ENCODE measurements around the gene KRT79.

KRT79 gene

DNA sequence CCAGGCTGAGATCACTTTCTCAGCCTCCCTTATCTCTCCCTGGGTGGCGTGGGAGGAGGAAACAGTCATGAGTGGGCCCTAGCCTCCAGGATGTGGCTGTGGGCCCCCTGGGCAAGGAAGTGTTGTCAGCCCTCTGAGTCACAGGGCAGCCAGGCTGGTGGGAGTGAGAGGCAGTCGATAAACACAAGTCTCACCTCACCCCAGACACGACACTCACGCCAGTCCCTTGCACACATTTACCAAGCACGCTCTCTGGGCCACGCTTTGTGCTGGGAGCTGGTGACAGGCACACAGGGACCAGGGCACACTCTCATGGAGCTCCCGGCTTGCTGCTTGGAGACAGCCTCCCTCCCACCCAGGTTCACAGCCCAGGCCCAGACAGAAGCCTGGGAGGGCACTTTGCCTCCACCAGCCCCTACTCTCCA, 1.9 kb upstream of the KRT79 start:
- no peak for DNase-seq

DNA sequence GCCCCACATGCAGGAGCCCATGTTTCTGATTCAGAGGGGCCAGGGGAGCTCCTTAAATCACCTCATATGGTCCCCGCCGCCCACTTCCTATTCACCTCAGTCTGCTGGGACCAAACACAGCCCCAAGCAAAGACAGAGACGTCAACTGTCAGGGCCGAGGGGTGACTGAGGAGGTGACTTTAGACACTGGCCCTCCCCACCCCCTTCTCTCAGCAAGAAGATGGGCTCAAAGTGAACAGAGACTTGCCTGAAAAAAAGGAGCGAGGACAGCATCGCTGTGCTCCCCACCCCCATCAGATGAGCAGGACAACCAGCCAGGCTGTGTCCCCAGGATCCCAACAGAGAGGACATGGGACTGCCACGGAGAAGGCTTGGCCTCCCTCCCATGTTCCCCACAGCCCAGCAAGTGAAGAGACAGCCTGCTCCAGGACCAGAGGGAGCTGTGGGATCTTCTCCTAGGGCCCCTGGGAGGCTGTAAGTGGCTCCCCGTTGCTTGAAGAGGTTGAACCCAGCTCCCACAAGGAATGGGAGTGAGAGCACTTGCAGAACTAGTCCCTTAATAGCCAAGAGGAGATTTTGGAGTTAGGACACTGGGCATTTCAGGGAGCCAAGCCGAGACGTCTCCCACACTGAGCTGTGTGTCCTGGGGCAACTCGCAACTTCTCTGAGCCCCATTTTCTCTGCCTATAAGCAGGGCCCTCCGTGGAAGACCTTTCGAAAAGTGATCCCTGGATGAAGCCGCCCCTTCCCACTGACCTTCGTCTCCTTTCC, 1.3 kb upstream of the KRT79 start:
- no peak for DNase-seq

DNA sequence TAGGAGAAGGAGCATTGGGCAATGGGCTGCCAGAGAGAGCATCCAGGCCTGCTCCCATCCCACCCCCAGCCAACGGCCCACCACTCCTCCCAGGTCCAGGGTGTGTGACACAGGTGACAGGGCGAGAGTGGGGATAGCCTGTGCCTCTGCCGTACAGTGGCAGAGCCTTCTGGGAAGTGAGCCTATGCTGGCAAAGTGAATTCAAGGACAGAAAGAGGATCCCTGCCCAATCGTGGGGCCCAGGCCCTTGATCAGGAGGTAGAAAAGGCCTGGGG, 553 bp upstream of the KRT79 start:
- no peak for DNase-seq

DNA sequence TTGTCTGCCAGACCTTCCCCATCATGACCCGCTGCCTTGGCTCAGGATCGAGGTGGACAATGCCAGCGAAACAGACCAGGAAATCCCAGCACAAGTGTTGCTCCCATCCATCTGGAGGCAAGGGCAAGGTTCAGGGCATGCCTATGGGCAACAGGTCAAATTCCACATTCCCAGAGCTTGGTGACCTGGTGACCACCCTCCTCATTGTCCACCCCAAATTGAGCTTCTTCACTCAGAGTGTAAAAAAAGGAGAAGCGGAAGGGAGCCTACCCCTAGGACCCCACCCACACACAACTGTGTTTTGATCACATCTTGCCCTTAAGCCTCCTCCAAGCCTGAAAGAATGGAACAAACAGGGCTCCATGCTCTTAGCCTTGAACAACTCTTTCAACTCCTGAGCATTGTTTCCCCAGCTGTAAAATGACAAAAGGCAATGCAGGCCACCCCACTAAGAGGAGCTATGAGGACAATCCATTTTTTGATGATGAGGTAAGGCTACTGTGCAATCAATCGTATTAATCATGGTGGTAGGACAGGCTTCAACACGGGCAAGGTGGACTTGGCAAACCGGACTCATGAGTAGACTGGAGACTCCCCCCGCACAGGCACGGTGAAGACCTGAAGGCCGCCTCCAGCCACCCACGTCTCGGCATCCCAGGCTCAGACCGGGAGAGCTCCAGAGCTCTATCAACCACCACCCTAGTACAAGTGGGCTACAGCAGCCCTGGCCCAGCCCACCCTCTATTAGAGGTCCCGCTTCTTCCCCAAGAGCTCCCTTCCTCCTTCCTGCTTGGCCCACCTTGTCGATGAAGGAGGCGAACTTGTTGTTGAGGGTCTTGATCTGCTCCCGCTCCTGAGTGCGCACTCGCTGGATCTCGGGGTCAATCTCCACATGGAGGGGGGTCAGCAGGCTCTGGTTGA, 866 bp downstream of the KRT79 start:
- DNase-seq = no peak

DNA sequence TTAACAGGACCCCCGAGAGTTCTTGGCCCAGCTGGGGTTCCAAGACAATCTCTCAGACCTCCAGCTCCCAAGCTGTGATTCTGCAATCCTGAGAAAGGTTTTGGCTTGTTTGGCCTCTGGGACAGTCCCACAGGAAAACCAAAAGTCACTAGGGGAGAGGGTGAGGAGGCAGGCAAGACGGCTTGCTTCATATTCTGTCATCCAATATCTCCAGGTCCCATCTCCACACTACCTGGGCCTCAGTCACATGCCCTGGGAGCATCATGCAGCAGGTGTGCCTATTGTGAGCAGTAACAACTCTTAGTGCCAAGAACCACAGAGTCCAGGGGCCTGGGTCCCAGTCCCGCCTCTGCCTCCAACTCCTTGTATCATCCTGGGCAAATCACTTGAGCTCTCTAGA, 1.7 kb downstream of the KRT79 start:
- no peak for DNase-seq

DNA sequence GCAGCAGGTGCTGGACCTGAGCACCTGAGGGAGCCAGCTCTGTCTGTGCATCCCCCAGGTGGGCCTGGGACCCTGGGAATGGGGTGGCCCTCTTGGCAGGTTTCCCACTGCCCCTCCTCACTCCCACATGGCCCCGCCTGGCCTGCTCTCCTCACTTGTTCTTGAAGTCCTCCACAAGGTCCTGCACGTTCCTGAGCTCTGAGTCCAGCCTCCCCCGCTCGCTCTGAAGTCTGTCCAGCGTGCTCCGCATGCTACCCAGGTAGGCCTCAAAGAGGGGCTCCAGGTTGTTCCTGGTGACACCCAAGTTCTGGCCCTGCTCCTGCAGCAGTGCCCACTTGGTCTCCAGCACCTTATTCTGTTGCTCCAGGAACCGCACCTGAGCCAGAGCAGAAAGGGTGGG, 2.9 kb downstream of the KRT79 start:
- DNase-seq = no peak

DNA sequence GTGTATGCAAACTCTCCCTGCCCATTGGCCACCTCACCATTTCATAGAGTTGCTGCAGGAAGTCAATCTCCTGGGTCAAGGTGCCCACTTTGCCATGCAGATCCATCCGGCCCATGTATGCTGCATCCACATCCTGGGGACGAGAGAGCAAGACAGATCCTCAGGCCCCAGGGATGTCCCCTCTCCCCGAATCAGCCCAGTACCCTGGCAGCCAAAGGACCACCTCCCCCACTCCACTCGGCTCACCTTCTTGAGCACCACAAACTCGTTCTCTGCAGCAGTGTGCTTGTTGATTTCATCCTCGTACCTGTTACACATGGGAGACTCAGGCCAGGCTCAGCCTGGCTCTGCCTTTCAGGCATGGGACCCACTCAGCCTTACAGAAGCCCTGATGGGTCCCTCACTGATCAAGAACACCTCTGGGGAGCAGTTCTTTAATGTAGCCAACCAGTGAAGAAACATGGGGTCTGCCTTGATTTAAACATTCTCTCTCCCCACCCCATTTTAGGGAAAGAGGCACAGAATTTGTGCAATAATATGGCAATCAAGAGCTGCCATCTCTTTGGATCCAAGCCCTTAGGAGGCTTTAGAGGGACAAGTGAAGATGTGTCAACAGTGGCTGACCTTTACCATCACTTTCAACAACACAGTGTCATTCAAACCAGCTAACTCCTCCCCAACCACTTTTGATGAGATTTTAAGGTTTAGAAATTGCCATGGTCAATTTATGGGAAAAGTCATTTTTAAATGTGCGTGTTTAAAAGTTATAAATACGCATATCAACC, 3.9 kb downstream of the KRT79 start:
- no peak for DNase-seq

DNA sequence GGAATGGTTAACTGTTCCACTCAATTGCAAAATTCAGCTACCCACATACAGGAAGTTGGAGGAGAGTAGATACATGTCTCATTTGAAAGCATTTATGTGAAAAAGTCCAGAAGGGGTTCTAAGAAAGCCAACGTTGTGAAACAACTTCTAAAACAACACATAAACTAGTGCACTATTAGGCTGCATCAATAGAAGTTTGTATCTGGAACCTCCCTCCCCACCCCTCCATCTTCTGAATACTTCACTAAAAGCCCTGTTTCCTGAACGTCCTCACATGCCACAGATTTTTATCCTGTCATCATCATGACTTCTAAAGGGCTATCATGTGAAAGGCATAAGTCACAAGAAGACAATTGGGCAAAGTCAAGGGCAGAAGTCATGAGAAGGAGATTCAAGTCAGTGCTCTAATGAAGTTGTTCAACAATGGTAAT, 5.5 kb downstream of the KRT79 start:
- no peak for DNase-seq

DNA sequence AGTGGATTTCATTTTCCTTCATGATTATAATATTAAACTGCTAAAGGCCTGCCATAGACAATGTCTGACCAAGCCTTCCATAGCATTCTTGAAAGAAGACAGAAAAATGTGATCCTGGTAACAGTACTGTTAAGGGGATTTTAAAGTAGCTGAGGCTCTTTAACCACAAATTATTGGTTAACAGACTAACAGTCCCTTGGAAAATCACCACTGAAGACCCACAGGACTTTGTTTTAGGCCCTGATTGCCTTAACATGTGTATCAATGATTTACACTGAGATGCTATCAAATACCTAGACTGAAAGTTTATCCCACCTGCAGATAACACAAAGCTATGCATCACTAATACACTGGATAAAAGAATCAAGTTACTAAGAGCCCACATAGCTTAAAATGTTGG, 6.0 kb downstream of the KRT79 start:
- DNase-seq = no peak

DNA sequence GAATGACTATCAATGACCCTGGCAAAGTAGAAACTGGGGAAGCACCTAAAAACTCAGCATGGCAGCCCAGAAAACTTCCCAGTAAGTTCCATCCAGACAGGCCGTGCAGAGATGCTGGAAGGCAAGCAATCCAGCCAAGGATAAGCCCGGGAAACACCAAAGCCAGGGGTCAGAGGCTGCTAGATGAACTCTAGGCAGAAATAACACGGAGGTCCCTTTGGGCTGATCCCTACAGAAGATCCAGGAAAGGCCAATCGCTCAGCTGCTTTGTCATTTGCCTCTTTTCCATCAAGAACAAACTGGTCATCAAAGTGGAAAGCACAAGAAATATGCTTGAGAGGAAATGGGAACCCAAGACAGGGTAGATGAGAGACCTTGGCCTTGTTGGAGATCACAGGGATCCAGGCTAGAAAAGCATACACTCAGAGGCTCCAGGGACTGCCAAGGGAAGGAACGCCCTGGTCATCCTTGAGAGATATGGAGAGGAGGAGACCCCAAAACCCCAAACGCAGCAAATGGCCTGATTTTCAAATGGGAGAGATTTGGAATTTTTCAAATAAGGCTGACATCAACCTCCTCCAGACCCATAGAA, 6.5 kb downstream of the KRT79 start:
- no peak for DNase-seq

DNA sequence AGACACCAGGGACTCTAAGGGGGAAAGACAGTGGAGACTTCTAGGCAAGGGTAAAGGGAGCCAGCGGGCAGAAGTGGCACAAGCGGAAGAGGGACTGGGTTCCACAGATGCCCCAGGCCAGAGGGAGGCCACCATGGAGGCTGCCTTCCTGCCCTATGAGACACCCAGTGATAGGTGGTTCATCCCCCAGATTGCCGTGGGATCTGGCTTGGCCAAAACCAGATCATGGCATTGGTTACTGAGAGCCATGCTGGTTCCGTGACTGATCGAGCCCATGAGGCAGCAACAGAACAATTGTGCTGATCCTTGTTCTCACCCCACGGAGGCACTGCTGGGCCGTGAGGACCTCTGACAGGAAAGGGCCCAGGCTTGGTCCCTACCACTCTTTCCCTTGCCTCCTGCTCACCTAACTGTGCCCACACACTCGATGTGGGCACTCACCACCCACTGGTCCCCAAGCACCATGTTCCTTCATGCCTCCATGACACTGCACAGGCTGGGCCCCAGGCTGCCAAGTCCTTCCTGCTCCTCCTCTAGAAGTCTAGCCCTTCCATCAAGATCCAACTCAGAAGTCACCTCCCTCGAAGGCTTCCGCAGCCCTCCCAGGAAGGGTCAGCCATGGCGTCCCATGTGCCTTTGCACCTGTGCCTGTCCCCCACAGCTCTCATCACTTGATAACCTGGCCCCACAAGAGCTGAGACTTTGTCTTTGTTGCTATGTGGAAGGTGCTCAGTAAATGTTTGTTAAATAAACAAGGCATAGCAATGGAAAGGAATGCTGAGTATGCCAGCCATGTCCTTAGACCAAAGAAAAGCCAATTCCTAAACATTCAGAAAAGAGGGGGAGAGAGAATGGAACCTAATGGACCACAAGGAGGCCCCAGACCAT, 7.3 kb downstream of the KRT79 start:
- DNase-seq = no peak

DNA sequence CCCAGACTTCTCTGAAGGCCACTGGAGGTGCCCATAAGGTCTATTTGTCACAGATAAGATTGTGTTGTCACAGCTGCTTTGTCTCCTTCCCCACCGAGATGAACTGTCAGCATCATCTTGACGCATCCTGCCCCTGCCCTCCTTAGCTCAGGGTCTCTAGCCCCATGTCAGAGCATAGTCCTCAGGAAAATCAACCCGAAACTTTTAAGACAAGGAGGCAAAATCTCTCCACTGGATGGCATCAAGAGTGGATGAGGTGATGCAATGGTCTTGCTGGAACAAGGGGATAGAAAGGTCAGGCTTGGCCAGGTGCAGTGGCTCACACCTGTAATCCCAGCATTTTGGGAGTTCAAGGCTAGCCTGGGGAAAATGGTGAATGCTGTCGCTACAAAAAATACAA, 8.2 kb downstream of the KRT79 start:
- DNase-seq = no peak

DNA sequence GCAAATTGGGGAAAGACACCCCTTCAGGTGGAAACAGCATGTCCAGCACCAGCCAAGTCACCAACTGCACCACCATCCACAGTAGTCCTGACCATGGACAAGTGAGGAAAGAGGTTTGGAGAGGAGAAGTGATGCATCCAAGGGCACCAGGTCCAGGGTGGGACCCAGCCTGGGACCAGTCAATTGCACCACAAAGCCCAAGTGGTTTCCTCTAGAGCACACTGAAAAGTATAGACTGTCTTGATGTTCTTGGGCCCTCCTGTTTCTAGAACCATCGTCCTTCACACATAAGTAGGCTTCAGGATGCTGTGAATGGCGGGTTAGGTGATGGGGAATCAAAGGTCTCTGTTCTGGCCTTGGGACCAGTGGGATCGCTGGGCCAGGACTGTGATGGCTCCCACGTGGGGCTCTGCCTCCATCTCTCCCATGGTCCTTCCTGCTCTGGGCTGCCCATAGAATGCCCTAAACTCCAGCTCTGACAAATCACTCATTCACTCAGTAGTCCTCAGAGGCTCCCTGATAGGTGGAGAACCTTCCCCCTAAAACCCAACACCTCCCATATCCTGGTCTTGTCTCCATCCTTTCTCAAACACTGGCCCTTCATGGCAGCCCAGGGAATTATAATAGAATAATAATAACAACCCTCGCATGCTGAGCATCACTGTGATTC, 9.2 kb downstream of the KRT79 start:
- DNase-seq = no peak

DNA sequence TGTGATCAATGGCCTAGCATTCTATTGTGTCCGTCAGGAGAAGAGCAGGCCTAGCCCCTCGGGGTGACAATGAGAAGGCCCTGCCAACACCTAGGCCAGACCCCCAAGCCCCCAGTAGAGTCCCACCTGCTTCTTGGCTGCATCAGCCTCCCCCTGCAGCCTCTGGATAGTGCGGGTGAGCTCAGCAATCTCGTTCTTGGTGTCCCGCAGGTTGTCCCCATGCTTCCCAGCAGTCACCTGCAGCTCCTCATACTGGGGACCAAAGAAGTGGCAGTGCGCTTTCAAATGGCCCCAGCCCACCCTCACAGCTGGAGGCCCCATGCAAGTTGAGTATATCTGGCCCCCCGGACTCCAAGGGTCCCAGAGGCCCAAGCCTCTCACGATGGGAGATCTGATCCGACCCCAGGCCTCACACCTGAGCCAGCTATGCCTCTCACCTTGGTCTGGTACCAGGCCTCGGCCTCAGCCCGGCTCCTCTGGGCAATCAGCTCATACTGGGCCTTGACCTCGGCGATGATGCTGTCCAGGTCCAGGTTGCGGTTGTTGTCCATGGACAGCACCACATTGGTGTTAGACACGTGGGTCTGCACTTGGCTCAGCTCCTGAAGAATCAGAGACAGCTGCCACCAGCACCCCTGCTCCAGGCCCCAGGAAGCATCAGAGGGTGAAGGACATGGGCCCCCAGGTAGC, 10.2 kb downstream of the KRT79 start:
- DNase-seq = no peak

DNA sequence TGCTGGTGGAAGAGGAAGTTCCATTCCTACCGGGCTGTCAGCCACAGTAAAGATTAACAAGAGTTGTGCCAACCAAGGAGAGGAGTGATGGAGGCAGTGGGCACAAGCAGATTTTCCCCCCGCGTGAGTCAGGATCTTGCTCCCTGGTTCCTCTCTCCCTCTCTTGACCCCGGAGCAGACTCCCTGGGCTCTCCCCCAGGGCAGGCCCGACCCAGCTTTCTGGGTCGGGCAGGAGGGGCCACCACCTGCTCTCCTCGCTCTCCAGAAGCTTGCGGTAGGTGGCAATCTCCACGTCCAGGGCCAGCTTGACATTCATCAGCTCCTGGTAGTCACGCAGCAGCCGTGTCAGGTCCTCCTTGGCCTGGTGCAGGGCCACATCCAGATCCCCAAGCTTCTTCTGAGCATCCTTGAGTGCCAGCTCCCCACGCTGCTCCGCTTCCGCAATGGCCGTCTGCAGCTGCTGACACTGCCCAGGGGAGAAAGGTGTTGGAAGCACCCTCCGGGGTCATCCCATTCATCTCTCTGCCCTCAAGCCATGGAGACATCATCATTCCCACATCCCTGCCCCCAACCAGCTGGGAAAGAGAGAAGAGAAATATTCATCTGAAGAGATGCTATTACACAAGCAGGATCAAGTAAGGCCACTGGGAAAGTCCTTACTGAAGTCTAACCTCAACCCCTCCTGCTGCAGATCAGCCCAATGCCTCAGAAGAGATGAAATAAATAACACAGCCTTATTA, 11.2 kb downstream of the KRT79 start:
- no peak for DNase-seq

DNA sequence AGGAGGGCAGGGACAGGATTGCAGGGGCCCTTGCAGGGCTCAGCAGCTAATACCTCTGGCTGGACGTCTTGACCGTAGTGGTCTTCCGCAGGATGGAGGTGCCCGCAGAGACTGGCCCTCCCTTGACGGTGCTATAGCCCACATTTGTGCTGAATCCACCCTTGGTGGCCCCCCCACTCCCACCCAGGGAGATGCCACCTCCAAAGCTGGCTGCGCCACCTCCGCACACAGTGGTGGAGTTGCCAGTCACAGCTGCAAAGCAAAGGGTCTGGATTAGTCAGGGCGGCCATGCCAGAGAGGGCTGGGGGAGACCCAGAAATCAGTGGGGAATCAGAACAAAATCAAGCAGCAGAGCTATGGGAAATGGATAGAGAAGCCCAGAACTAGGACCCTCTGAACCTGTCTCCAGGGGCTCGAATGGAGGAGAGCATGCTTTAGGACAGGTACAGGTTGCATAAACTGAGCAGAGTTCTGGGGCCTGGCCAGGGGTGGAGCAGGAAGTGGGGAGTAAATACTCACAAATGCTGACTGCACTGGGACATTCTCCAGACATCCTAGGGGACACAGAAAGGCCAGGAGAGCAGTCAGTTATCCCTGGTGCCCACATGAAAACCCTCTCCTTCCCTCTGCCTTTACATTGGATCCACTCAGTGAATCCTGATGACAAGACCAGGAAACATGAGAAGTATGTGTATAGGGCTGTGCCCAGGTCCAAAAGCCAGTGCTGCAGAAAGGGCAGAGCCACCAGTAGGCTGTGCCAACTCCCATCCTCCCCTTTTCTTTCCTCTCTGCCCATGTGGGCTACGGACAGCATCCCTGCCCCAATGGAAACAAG, 12.1 kb downstream of the KRT79 start:
- DNase-seq = no peak

DNA sequence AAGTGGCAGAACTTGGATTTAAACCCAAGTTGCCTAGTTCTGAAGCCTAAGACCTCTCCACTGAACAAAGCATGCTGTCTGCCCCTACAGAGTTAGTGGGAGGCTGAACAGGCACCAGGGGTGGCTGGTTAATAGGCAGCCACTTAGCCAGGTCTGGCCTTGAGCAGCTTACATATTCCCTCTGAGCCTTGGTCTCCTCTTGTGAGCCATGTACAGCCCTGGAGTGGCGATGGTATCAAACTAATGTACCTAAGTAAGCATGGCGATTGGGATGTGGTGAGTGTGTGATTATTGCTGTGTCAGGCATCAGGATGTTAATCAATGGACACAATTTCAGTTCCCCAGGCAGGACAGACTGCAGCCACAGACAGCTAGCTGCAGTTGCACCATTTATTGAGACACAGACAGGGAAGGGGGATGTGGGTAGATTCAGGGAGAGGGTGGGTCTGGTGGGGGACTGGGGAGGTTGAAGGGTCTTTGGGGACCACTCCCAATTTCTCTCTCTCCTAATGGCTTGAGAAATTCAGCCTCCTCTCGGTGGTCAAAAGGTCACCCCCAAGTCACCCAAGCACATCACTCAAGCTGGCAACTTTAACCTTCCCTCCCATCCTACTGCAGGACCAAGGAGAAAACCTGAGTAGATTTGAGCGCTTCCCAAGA, 12.9 kb downstream of the KRT79 start:
- no peak for DNase-seq

Measured in amygdala (tissue), 56 donors.